Ovary (tissue), 3 donors: ENCODE data around the gene INPP5B.

Experiments used
- POLR2A ChIP-seq: fragments of 450-650 bp; IDR thresholded peaks from one replicate; pipeline ENCODE4 v1.6.1; 2017; ENCODE audit warnings: antibody characterized with exemption, mild to moderate bottlenecking, moderate library complexity
- TF ChIP-seq, protein P1 (sequence below), 3 donors: fragments of 450-650 bp in 2 of 3; fragments of 200-600 bp in 1 of 3; IDR thresholded peaks; one replicate each; pipeline versions ENCODE4 v1.5.1 to v1.8.0; 2016 to 2022; ENCODE audit warnings: antibody characterized with exemption in 3 of 3, mild to moderate bottlenecking in 1 of 3
- donor health status: DM: no; HTN: no; CAD: no.

DNA sequence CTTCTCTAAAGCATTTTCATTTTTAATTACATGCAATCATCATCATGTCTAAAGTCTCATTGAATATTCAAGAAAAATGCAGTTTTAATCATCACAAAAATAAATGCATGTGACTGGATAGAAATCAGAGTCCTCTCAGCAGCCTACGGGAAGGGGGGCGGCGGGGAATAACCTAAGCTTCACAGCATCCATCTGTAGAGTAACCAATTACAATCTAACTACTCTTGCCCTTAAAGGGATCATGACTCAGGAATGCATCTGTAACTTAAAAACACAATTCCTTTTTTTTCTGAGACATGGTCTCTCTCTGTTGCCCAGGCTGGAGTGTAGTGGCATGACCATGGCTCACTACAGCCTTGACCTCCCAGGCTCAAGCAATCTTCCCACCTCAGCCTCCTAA, 110.1 kb downstream of the INPP5B start:
- no peak for TF ChIP-seq POLR2A
- TF ChIP-seq, protein P1, sequence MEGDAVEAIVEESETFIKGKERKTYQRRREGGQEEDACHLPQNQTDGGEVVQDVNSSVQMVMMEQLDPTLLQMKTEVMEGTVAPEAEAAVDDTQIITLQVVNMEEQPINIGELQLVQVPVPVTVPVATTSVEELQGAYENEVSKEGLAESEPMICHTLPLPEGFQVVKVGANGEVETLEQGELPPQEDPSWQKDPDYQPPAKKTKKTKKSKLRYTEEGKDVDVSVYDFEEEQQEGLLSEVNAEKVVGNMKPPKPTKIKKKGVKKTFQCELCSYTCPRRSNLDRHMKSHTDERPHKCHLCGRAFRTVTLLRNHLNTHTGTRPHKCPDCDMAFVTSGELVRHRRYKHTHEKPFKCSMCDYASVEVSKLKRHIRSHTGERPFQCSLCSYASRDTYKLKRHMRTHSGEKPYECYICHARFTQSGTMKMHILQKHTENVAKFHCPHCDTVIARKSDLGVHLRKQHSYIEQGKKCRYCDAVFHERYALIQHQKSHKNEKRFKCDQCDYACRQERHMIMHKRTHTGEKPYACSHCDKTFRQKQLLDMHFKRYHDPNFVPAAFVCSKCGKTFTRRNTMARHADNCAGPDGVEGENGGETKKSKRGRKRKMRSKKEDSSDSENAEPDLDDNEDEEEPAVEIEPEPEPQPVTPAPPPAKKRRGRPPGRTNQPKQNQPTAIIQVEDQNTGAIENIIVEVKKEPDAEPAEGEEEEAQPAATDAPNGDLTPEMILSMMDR (IDR thresholded peaks at IDR 0.05): no peak
